NCI-H226 (cell line): ENCODE measurements around the gene SH2D1B.
"Not testable (repeated sequence)": the region's sequence is repeated elsewhere in the genome, so short reads cannot be mapped to it uniquely, and the experiment has no call there.

ENCODE experiments used
- DNase-seq: peaks from one replicate; pipeline ENCODE4 v3.0.0-alpha.2; 2015

Gene SH2D1B

DNA sequence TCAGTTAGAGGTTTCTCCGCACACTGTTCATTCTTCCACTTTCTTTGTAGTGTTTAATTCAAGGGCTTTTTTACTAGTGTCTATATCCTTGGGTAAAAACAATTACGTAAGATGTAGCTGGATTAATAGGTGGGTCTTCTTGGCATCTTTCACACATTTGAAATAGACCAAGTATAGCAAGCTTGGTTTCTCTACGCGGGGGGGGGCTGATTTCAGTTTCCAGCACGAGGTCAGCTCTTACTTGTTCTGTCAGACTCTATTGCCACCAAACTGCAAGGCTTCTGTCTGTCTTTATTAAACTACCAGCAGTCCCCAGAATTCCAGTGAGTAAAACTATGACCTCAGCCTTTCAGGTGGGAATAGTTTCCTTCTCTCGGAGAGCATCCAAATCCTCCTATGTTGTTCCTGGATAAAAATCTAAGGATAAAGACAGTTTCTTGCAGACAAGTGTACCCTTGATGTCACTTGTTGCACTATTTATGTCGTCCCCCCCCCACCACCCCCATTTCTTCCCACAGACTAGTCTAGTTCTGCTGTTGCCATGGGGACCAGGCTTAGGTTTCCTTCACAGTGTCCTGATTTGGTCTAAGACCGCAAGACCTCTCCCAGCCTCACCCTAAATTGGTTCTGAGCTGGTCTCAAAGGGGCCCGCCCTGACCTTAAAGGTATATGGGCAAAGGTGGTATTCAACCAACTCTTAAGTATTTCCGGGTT lies 52.3 kb downstream of the SH2D1B start:
- no peak for DNase-seq

GRCh38 chr1:162358928-162359327 lies 53.0 kb downstream of the SH2D1B start:
- no peak for DNase-seq

DNA sequence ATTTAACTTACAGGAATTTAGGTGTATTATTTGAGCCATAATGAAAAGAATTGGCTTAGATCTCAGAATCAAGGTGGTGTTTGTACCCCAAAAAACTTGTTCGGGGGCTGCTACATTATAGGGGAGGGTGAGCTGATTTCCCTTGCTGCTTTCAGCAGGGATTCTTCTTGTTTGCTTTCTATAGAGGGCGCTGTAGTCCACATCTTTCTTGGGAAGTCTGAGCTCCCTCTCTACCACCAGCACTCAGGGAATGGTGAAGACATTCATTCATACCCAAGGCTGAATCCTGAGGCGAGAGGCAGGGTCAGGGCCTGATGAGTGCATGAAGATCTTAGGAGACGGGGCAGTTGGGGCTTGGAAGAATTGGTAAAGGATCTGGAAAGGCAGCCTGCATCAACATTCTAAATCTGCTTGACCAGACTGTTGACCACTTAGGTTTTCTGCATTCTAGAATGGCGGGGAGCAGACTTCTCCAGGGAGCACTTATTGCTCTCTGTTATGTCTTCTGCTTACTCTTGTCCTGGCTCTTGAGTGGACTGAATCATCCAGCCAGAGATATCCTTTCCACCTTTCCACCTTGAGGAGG lies 54.2 kb downstream of the SH2D1B start:
- DNase-seq: no peak

GRCh38 chr1:162353702-162354101 lies 58.2 kb downstream of the SH2D1B start:
- DNase-seq: no peak

DNA sequence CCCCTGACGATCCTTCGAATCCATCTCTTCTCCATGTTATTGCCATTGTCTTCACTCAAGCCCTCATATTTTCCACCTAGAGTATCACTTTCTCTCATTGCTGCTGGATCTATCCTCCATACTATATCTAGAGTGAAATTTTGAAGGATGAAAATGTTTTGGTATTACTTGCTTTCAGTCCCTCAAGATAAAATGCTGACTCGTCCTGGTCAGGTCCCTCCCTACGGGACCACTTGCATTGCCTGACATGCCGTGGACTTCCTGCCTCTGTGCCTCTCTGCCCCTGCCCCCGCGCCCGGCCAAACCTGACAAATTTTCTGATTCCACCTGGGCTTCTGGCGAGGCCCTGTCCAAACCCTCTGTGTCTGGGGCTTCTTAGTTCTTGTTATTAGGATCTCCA lies 58.9 kb downstream of the SH2D1B start:
- no peak for DNase-seq

- DNase-seq: not testable (repeated sequence)
Measured at GRCh38 chr1:162351874-162352273, 60.1 kb downstream of the SH2D1B start.

DNA sequence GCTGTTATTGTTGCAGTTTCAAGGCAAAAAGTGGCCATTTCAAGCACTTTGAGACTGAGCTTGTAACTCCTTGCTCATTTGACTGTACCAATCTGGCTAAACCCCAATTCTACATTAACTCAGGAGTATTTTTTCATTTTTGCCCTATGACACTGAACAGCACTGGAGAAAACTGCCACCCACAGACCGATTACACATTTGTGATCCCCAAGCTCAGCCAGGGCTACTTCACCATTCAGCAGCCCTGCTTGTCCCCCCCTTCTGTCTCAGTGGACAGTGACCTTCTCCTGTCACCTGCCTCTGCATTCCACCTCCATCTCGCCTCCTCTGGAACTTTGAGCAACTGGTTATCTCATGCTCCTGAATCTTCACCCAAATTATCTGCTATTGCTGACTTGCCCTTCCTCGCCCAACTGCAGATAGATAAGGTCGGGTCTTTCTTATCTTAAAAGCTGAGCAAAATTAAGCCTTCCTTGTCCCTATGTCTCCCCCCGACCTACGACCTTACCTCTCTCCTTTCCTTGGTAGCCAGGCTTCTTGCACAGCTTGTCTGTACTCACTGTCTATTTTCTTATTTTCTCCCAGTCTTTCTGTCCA lies 60.6 kb downstream of the SH2D1B start:
- no peak for DNase-seq

DNA sequence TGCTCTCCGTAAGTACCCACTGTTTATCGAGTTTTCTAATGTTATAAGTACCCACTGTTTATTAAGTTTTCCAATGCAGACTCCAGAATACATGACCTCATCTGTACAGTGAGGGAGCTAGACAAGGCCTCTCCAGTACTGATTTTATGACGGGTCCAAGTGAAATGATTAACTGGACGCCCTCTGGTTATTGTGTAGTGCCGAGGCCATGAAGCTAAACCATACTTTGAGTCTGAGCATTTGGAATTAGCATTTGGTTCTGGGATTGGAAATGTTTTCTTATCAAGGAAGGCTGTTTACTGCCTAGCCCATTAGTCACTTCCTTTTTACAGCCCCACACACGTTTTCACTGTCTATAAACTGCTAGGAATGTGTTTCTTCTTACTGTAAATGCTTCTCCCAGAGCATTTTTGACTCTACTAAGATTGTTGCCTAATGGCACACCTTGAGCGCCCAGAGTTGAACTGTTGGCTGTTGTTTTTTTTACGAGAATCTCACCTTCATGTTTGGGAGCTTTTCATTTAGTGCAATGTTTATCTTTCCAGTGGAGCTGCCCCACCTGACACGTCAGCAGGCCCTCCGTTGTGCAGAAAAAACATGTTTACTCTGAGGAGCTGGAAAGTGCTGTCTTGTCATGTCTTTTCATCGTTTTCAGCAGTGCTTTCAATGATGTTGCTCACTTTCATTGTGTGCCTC lies 62.2 kb downstream of the SH2D1B start:
- peak; percentile 97 for DNase-seq

- peak; percentile 44 for DNase-seq
Measured at GRCh38 chr1:162347281-162347680, 64.7 kb downstream of the SH2D1B start.
